Measurements from ENCODE around the gene PGA5. TPM values are rescaled to one million over a fixed set of nuclear protein-coding genes. Genes with fewer than 3 reads are reported as not detected.
A peak's percentile ranks its signal among the peaks of the same experiment; 100 is the strongest.

The PGA5 gene
- total RNA-seq, 6 experiments from 2014 or later = not detected

DNA sequence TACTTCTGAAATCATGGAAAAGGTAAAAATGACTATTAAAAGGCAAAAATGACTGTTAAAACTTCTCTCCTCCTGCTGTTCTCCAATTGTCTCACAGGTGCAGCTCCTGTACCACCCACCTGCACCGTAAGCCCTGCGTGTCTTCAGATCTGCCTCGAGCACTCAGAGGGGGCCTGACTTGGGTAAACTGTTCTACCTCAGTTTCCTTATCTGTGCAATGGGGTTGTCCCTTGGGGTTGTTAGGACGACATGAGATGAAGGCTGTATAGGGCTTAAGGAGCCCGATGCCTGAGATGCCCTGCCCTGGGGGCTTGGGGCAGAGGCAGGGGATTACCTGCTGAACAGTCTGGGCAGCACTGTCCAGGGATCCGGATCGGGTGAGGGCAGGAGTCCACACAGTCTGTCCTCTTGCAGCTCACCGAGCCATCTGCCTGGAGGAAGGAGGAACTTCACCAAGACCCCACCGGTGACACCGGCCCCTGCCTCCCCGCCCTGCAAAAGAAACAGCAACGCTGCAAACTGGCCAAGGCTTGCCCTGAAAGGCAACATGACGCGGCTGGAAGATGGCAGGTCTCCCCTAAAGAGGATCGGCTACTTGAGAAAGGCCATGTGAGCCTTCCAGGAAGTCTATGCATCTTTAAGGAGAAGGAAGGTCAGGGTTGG lies 27.7 kb downstream of the PGA5 start:
- DNase-seq = no peak
- Mint-ChIP-seq H3K27me3 (ENCODE audit: insufficient read depth) (no peaks in the 10 kb centered on the region; the same call in 1 of the 2 replicates), H3K4me1 (ENCODE audit: low read depth) (peaks cover 15% of the 10 kb centered on the region), H3K9me3 (no peaks in the 10 kb centered on the region), H3K27ac (no peak overlapping the region), H3K4me3 (no peak overlapping the region), H3K36me3 (ENCODE audit: low read depth) (no peaks in the 10 kb centered on the region; the same call in 1 of the 2 replicates)
- TF ChIP-seq, protein P1, sequence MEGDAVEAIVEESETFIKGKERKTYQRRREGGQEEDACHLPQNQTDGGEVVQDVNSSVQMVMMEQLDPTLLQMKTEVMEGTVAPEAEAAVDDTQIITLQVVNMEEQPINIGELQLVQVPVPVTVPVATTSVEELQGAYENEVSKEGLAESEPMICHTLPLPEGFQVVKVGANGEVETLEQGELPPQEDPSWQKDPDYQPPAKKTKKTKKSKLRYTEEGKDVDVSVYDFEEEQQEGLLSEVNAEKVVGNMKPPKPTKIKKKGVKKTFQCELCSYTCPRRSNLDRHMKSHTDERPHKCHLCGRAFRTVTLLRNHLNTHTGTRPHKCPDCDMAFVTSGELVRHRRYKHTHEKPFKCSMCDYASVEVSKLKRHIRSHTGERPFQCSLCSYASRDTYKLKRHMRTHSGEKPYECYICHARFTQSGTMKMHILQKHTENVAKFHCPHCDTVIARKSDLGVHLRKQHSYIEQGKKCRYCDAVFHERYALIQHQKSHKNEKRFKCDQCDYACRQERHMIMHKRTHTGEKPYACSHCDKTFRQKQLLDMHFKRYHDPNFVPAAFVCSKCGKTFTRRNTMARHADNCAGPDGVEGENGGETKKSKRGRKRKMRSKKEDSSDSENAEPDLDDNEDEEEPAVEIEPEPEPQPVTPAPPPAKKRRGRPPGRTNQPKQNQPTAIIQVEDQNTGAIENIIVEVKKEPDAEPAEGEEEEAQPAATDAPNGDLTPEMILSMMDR (IDR thresholded peaks at IDR 0.05) = no peak

DNA sequence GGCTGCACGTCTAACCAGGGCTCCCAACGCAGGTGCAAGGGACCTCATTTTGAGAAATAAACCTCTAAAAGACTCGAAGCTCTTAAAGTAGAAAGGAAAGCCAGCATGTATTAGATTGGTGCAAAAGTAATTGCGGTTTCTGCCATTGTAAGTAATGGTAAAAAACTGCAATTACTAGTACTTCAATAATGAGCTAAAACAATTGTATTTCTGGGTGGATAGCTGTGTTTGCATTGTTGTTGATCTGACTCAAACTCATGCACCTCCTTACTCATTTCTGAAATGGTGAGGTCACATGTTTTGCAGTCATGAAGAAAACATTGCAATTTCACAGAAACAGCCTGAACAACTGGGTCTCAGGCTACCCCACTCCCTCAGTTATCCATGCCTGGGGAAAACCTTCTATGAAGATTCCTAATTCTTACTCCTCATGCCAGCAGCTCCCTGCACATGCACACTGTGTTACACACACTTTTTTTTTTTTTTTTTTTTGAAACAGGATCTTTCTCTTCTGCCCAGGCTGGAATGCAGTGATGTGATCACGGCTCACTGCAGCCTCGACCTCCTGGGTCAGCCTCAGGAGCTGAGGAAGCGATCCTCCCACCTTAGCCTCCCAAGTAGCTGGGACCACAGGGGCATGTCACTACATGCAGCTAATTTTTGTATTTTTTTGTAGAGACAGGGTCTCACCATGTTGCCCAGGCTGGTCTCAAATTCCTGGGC lies 29.5 kb downstream of the PGA5 start:
- Mint-ChIP-seq H3K27me3 (ENCODE audit: insufficient read depth) (no peaks in the 10 kb centered on the region; the same call in 1 of the 2 replicates), H3K27ac (peak overlapping the region; percentile 39), H3K36me3 (ENCODE audit: low read depth) (no peaks in the 10 kb centered on the region; the same call in 1 of the 2 replicates), H3K9me3 (no peaks in the 10 kb centered on the region), H3K4me1 (ENCODE audit: low read depth) (peaks cover 21% of the 10 kb centered on the region), H3K4me3 (no peak overlapping the region)
- DNase-seq = peak; percentile 67
- TF ChIP-seq, protein P1 (IDR thresholded peaks at IDR 0.05) = no peak

DNA sequence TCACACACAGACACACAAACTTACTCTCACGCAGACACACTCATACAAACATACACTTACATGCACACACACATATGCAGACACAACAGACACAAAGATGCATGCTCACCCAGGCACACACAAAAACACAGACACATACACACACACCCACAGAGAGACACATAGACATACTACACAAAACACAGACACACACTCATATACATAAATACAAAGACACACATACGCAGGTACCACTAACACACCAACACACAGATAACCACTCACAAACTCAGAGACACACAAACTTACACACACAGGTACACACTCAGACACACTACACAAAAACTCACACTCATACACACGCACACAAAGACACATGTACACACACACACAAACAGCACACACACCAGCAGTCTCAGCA lies 31.8 kb downstream of the PGA5 start:
- H3K9me3 Mint-ChIP-seq = no peaks in the 10 kb centered on the region
- H3K27me3 Mint-ChIP-seq (ENCODE audit: insufficient read depth) = no peaks in the 10 kb centered on the region; the same call in 1 of the 2 replicates
- H3K36me3 Mint-ChIP-seq (ENCODE audit: low read depth) = no peaks in the 10 kb centered on the region
- H3K4me3 Mint-ChIP-seq = no peak overlapping the region
- TF ChIP-seq, protein P1 (IDR thresholded peaks at IDR 0.05) = no peak
- no peak for DNase-seq
- no peak overlapping the region for H3K27ac Mint-ChIP-seq
- H3K4me1 Mint-ChIP-seq (ENCODE audit: low read depth) = peaks cover 15% of the 10 kb centered on the region

DNA sequence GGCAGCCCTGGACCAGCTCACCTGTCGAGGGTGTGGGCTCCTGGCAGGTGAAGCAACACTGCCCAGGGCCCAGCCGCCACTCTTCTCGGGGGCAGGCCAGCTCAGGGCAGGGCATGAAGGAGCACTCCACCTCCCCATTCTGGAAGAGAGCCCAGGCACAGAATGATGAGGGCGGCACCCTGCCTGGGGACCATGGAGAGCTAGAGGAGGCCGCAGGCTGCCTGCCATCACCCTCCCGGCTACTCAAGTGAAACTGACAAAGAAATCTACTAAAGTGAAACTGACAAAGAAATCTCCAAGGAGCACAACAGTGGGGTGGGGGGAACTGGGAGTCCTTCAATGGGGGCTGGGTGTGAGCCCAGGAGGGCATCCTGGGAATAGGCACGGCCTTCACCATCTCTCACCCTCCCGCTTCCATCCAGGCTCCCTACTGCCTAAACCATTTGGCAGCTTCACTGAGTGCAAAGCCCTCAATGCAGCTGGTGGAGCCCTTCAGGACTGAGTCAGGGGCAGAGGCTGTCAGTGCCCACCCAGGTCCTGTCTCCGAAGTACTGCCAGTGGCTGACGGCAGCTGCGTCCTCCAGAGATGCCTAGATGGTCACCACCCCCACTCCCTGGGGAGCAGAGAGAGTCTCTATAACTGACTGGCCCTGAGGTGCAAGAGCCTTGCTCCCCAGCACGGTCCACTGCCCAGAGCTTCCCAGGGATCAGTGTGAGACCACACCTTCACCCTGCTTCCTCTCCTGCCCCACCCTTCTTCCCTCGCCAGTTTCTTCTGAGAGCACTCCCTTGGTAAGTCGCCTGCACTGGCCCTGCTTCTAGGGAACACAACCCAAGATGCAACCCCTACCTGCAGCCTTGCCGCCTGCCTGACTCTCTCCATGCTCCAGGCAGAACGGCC lies 32.5 kb downstream of the PGA5 start:
- no peaks in the 10 kb centered on the region for H3K9me3 Mint-ChIP-seq
- no peak overlapping the region for H3K4me3 Mint-ChIP-seq
- H3K4me1 Mint-ChIP-seq (ENCODE audit: low read depth) = peaks cover 15% of the 10 kb centered on the region
- no peak for DNase-seq
- H3K27ac Mint-ChIP-seq = no peak overlapping the region
- no peaks in the 10 kb centered on the region; the same call in 1 of the 2 replicates for H3K27me3 Mint-ChIP-seq (ENCODE audit: insufficient read depth)
- TF ChIP-seq, protein P1 (IDR thresholded peaks at IDR 0.05) = no peak
- H3K36me3 Mint-ChIP-seq (ENCODE audit: low read depth) = no peaks in the 10 kb centered on the region

DNA sequence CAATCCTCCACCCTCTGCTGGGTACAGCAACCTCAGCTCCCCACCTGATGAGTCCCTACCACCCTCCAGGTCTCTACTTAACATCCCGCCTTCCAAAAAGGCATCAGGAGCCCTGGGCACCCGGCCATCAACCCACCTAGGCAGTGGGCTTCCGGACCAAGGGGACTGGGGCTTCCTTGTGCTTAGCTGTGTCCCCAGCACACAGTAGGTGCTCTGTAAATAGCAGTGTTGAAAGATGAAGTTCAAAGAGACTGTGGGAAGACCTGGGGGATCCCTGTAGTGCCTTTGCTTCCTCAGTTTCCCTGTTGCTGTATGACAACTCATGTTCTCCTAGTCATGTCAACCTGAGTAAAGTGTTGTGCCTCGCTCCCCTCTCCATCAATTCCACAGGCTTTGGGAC lies 33.1 kb downstream of the PGA5 start:
- Mint-ChIP-seq H3K4me3 (no peak overlapping the region), H3K36me3 (ENCODE audit: low read depth) (no peaks in the 10 kb centered on the region), H3K4me1 (ENCODE audit: low read depth) (peaks cover 15% of the 10 kb centered on the region), H3K9me3 (no peaks in the 10 kb centered on the region), H3K27ac (no peak overlapping the region), H3K27me3 (ENCODE audit: insufficient read depth) (no peaks in the 10 kb centered on the region; the same call in 1 of the 2 replicates)
- TF ChIP-seq, protein P1 (IDR thresholded peaks at IDR 0.05) = no peak
- DNase-seq = no peak

Measured in HFFc6 (cell line).